Measurements from ENCODE around the gene CPSF3. TPM values are rescaled to one million over a fixed set of nuclear protein-coding genes. Genes with fewer than 3 reads are reported as not detected.
A peak's percentile ranks its signal among the peaks of the same experiment; 100 is the strongest.

Gene CPSF3
- polyA plus RNA-seq, 3 donors, result 62.7 to 63.6 (median 63.1) TPM

DNA sequence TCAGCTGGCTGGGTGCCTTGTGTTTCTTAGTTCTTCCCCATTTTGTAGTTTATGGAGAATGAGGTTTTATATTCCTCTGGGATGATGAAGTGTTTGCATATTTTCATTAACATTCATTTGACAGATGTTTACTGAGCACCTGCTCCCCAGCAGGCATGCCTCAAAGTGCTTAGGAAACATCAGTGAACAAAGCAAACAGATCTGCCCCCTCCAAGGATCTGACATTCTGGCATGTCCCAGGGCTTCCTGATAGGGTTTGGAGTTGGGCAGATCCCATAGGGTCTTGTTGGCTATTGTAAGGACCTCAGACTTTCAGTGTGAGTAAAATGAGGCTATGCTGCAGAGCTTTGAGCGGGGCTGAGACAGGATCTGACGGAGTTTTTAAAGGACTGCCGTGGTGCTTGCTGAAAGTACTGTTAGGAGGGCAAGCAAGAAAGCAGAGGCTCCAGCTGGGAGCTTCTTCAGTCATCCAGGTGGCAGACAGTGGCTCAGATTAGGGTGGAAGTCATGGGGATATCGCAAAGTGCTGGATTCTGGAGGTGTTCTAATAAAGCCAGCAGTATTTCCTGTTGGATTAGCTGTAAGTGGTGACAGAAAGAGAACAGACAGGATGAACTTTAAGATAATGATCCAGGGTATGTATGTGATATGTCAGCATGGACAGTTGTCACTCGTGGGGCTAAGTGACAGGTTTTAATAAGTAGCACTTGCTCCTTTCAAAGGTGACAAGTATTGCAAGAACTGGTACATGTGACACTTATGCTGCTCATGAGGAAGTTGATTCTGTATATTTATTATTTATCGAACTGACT, 39.6 kb downstream of the CPSF3 start:
- no peak for DNase-seq (ENCODE audit: low read depth in 3 of 3, low spot score in 2 of 3)

DNA sequence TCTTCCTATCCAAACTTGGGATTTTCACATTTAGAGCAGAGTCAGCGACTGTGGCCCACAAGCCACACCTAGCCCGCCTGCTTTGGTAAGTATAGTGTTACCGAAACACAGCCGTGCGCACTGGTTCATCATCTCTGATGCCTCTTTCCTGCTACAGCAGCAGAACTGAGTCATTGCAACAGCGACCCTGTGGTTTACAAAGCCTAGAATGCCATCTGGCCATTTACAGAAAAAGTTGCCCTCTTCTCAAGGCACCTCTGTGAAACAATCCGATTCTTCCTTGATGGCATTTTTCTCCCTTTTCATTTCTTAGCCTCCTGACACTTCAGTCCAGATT, 40.2 kb downstream of the CPSF3 start:
- DNase-seq (ENCODE audit: low read depth in 3 of 3, low spot score in 2 of 3), result no peak

DNA sequence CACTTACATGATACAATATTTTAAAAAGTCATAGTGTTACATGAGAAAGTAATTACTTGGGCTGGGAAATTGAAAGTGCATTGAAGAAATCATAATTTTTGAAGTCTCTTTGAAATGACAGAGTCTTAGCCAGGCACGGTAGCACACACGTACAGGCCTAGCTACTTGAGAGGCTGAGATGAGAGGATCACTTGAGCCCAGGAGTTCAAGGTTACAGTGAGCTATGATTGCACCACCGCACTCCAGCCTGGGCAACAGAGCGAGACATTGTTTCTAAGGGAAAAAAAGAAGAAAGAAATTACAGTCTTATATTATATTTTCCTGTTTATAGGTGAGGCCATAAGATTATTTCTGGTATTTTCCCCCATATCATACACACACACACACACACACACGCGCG, 41.7 kb downstream of the CPSF3 start:
- no peak for DNase-seq (ENCODE audit: low read depth in 3 of 3, low spot score in 2 of 3)

DNA sequence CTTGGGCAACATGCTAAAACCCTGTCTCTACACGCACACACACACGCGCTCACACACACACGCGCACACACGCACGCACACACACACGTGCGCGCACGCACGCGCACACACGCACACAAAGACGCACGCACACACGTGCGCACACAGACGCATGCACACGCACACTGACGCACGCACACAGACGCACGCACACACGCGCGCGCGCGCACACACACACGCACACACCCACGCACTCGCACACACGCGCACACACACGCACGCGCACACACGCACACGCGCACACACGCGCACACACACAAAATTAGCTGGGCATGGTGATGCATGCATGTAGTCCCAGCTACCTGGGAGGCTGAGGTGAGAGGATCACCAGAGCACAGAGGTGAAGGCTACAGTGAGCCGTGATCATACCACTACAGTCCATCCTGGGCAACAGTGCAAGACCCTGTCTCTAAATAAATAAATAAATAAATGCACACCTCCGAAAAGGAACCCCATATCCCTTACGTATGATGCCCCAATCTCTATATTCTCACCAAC, 42.8 kb downstream of the CPSF3 start:
- no peak for DNase-seq (ENCODE audit: low read depth in 3 of 3, low spot score in 2 of 3)

DNA sequence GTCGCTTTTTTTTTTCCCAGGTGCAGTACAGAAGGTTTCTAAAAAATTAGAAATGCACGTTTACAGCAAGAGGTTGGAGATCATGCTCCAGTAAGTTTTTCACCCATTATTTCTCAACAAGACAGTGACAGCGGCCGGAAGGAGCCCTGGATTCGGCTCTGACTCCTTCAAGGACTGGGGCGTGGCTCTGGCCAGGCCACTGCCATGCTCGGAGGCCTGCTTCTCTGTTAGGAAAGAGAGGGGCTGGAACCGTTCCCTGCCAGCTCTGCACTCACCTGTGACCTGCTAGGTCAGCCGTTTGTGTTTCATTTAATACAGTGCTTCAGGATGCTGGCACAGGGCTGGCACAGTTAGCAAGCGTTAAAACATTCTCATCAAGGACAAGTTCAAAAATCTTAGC, 44.2 kb downstream of the CPSF3 start:
- DNase-seq (ENCODE audit: low read depth in 3 of 3, low spot score in 2 of 3), result no peak

DNA sequence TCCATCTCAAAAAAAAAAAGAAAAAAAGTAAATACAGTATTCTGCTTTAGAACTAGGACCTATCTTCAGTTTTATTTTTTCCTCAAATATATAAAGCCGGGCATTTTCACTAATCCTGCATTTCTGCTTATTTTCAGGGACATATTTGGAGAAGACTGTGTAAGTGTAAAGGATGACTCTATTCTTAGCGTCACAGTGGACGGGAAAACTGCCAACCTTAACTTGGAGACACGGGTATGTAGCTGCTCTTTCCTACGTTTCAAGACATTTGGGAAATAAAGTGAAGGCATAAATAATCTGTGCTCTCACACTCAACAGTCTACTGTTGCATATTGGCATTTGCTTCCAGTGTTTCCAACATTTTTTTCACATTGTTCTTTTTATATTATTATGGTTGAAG, 47.8 kb downstream of the CPSF3 start:
- no peak for DNase-seq (ENCODE audit: low read depth in 3 of 3, low spot score in 2 of 3)

DNA sequence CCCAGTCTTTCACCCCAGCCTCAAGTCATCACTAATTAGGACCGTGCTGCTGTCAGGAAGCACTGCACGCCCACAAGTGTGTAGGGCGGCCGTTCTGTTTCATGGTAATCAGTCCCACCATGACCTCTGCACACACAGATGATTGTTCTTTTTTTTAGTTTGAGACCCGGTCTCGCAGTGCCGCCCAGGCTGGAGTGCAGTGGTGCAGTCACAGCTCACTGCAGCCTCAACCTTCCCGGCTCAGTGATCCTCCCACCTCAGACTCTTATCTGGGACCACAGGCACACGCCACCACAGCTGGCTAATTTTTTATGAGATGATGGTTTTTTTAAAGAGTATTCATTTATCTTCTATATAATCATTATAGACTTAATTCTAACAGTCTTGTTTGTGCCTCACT, 49.1 kb downstream of the CPSF3 start:
- DNase-seq (ENCODE audit: low read depth in 3 of 3, low spot score in 2 of 3), result no peak

DNA sequence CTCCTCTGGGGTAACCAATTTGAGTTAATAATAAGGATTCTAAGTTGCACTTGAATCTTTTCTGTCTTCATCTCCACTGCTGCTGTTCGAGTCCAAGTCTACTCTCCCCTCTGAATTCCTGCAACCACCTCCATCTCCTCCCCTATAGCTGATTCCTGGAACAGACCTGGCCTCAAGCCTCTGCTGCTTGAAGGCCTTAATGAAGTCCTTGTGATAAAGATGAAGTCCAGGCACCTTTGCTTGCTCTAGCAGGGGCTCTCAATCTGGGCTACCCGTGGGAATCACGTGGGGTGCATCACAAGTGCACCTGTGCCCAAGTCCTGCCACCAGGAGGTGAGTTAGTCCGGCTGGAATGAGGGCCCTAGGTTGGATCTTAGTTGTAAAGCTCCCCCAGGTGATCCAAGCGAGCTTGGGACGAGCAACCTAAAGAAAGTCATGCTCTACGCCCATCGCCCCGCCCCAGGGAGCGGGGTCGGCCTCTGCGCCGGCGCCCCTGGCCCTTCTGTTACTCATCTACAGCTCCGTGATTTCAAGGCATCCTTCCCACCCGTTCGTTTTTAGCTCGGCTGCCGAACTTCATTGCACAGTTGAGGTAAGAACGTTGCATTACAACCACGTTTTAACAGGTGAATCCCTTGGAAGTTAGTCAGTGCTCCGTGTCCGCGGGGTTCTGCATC, 50.0 kb downstream of the CPSF3 start:
- DNase-seq (ENCODE audit: low read depth in 3 of 3, low spot score in 2 of 3), result peak in 2 of 3 donors; percentile 5 to 18

DNA sequence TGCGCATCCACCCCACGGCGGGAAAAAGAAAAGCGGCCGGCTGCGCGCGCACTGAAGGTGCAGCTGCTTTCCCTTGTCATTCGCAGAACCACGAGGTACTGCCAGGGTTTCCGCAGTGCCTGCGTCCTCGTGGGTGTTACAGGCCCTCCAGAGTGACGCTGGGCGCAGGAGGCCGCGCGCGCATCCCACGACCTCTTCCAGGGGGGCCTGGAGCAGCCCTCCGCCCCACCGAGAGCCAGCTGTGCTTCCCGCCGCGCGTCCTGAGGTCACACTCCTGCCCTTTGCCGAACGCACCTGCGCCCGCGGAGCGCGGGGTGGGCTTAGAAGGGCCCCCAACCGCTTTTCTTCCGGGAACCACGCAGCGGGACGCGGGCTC, 50.5 kb downstream of the CPSF3 start:
- peak in 1 of 3 donors; percentile 13 for DNase-seq (ENCODE audit: low read depth in 3 of 3, low spot score in 2 of 3)

DNA sequence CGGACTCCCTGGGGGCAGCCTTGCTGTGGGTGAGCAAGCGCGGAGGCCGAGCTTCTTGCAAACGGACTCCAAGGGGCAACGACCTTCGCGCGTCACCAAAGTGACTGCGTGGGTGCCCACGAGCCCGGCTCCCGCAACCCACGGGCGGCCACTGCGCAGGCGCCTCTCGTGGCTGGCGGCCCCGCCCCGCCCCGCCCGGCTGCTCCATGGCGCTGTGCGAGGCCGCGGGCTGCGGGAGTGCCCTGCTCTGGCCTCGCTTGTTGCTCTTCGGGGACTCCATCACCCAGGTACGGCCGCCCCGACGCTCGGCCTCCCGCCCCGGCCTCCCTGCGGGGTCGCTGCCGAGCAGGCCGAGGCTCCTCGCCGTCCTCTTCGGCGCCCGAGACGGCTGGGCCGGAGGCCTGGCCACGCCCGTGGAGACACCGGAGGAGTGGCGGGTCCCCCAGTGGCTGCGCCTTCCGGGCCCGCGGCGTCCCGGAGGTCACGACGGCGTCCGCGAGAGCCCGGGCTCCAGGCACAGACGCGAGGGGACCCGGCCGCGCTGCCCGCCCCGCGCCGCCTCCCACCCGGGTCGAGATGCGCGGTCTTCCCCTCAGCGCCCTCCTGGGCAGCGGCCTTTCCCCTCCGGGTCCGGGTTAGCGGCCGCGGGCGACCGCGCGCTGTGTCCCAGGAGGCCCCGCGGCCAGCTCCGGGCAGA, 51.1 kb downstream of the CPSF3 start, which contains the start of gene IAH1:
Gene IAH1, plus strand, starts transcription at position 191 of the 697 bp plus-strand sequence. Its CDS starts 16 bp downstream, at position 207.
- peak in 2 of 3 donors; percentile 18 to 19 for DNase-seq (ENCODE audit: low read depth in 3 of 3, low spot score in 2 of 3)

DNA sequence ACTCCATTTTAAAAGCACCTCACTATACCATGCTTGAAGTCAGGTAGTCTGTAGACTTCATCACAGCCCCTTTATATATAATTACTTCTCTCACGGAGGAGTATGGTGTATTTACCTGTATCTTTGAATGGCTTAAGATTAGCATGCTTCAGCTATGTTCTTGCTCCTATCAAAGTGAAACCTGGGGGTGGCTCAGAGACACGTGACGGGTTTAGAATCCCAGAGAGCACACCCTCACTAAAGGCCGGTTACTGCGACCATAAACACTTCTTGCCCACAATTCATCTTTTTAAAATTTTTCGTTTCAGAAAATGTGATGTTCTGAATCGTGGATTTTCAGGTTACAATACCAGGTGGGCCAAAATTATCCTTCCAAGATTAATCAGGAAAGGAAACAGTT, 54.5 kb downstream of the CPSF3 start:
- no peak for DNase-seq (ENCODE audit: low read depth in 3 of 3, low spot score in 2 of 3)

DNA sequence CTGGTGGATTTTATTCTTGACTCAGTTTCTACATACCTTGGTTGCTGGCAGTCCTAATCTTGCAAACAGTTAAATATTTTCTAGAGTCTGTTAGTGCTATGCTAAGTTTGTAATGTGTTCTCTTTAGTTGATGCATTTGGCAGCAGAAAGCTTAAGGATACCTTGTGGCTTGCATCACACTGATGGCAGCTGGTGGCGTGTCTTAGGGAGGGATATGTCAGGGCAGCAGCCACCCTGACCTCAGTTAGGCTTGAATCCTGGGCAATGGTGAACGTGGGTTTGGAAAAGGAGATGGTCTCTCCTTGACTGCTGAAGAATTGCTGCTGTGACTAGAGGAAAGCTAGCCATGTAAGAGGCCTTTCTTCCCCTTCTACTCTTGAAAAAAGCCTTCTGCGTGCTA, 55.1 kb downstream of the CPSF3 start:
- DNase-seq (ENCODE audit: low read depth in 3 of 3, low spot score in 2 of 3), result no peak

DNA sequence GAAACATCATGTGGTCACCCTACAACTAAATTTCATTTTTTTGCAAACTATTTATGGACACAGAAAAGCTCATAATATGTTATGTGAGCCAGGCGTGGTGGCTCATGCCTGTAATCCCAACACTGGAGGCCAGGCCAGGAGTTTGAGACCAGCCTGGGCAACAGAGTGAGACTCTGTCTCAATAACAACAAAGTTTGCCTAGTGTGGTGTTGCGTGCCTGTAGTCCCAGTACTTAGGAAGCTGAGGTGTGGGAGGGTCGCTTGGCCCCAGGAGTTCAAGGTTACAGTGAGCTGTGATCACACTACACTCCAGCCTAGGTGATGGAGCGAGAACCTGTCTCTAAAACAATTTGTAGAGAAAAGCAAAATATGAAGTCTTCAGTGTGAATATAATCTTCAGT, 56.7 kb downstream of the CPSF3 start:
- DNase-seq (ENCODE audit: low read depth in 3 of 3, low spot score in 2 of 3), result no peak

DNA sequence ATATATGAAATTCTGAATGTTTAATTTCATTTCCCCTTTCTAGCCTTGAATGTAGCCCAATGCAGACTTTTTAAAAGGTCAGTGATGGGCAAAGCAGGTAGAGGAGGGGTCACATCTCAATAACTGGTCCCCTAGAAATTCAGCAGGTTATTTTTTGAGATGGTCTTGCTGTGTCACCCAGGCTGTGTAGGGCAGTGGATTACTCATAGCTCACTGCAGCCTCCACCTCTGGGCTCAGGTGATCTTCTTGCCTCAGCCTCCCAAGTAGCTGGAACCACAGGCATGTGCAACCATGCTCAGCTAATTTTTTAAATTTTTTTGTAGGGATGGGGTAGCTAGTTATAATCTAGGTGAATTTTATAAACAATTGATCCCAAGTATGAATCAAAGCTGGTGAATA, 59.7 kb downstream of the CPSF3 start:
- DNase-seq (ENCODE audit: low read depth in 3 of 3, low spot score in 2 of 3), result no peak

DNA sequence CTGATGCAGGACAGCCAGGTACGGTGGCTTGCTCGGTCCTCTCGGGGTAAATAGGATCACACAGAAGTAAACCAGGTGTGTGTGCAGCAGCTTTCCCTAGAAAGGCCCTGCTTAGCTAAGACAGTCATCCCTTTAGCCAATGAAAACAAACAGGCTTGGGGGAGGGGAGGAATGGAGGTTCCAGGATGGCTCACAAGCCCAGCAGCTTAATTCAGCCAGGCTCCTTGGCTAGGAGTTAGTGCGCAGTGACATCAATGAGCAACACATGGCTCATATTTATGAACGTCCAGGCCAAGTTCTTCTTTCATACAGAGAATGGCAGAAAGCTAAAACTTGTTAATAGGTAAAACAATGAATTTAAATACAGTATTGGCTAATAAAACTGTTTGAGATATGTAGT, 61.1 kb downstream of the CPSF3 start:
- DNase-seq (ENCODE audit: low read depth in 3 of 3, low spot score in 2 of 3), result no peak

DNA sequence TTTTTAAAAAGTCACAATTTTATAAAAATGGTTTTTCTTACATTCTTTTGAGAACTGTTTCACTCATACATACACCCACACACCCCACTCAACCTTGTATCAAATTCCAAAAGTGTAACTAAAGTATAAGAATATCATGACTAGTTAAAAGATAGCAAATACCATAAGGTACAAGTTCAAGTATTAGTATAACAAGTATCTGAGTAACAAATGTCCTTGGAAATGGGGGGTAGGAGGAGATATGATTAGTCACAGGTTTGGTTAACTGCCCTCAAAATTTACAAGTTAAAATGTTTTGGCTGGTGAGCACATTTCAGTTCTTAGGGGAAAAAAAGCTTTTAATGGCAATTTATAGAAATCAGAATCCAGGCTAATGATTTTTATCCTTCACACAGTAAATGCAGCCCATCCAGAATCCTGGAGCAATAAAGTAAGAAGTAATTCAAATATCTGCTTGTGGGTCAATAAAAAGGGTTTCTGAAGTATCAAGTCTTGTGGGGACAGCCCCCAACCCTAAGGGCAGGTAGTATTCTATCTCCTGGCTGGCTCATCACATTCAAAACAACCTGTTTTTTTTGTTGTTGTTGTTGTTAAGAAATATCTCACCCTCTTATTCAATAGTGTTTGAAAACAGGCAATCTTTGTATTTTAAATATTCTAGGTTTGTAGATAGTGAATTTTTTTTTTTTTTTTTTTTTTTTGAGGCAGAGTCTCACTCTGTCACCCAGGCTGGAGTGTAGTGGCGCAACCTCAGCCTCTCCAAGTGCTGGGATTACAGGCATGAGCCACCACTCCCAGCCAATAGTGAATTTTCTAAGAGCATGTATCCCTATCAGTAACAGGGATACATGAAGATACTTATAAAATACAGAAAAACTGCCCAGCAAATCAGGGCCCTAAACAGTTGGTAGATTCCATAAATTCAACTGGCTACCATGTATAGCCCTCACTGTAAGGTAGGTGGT, 65.4 kb downstream of the CPSF3 start:
- no peak for DNase-seq (ENCODE audit: low read depth in 3 of 3, low spot score in 2 of 3)

DNA sequence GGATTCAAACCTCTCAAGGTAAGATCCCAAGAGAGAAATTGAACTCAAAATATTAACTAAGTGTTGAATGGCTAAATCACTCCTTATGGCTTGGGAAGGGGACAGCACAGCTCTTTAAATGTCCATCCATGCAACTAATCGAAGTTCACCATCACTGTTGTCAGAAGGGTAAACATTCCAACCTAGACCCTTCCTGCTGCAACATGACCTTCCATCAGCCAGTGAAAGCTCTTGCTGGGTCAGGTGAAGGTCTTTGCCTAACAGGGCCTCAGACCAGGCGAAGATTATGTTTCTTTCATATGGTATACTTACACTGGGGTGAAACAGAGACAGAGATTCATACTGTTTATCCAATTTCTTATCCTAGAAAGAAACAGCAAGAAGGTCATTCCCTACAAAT, 67.3 kb downstream of the CPSF3 start:
- DNase-seq (ENCODE audit: low read depth in 3 of 3, low spot score in 2 of 3), result no peak

DNA sequence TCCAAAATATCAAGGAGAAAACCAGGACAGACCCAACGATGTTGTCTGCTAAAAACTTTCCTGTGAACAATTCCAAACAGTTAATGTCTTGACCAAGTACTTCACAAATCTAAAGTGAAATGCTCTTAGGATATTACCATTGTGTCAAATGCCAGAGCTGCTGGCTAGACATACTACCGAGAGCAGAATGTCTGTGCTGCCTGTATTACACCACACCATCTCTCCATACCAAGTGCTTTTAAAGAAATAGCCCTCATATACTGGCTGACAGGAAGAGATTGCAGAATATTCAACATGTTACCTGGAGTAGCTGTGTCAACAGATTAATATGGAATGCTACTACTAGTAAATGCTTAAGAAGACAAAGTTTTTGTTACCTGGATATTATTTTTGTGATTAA, 69.5 kb downstream of the CPSF3 start:
- DNase-seq (ENCODE audit: low read depth in 3 of 3, low spot score in 2 of 3), result no peak

DNA sequence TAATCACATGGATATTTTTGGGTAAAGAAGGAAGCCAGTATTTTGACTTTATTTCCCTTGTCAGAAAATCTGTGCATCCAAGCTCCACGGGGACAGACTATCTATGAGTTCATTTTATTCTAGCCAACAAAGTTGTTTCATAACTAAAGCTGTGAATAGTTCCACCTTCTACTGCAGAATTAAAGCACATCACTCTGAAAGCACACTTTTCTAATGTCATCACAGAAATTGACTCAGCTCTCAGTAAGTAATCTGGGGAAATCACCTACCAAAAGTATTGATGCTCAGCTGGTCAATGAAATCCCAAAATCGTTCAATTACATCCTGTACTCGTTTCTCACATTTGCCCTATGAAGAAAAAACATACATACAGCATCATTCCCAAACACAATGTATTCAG, 70.0 kb downstream of the CPSF3 start:
- DNase-seq (ENCODE audit: low read depth in 3 of 3, low spot score in 2 of 3), result no peak

DNA sequence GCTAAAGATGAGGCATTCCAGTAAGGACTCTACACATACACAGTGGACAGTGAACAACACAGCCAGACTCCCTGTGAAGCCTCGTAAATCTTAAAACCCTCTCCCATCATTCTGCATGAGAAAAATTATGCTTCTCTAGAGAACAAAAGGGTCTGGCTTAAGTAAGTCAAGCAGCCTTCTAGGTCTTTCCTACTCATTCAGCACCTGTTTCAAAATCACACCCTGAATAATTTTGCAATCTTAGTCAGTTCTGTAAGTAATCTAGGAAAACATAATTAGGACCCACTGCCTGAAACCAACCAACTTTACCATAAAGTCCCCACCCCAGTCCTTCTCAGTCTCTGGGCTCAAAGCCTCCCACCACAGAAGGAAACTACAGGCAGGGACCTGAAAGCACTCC, 70.6 kb downstream of the CPSF3 start:
- DNase-seq (ENCODE audit: low read depth in 3 of 3, low spot score in 2 of 3), result no peak

Data from right renal cortex interstitium (tissue), 3 donors.